ENCODE data around the gene AK5. TPM values are rescaled to one million over a fixed set of nuclear protein-coding genes. Genes with fewer than 3 reads are reported as not detected.
"Not testable (repeated sequence)": the region's sequence is repeated elsewhere in the genome, so short reads cannot be mapped to it uniquely, and the experiment has no call there.

The AK5 gene
- total RNA-seq, 4 donors from 2014 or later, result 0.13 to 0.84 (median 0.47) TPM; not detected in 1

GRCh38 chr1:77509051-77509492 lies 227.3 kb downstream of the AK5 start:
- no peak for TF ChIP-seq CTCF (IDR thresholded peaks at IDR 0.05)
- DNase-seq (ENCODE audit: low spot score) (no peak), ATAC-seq (ENCODE audit: low FRiP score) (no peak)

- no peak for DNase-seq (ENCODE audit: low spot score)
- ATAC-seq (ENCODE audit: low FRiP score), result no peak
- TF ChIP-seq CTCF (IDR thresholded peaks at IDR 0.05), result no peak
Measured at GRCh38 chr1:77509898-77510297, 228.1 kb downstream of the AK5 start.

- TF ChIP-seq CTCF (IDR thresholded peaks at IDR 0.05), result no peak
- DNase-seq (ENCODE audit: low spot score), result no peak
- no peak for ATAC-seq (ENCODE audit: low FRiP score)
Measured at GRCh38 chr1:77511440-77511840, 229.6 kb downstream of the AK5 start.

- not testable (repeated sequence) for ATAC-seq (ENCODE audit: low FRiP score); DNase-seq (ENCODE audit: low spot score)
Measured at GRCh38 chr1:77512650-77513049, 230.8 kb downstream of the AK5 start.

GRCh38 chr1:77513839-77514763 lies 232.3 kb downstream of the AK5 start:
- DNase-seq (ENCODE audit: low spot score) (no peak), ATAC-seq (ENCODE audit: low FRiP score) (no peak)
- TF ChIP-seq CTCF (IDR thresholded peaks at IDR 0.05), result no peak

- TF ChIP-seq CTCF (IDR thresholded peaks at IDR 0.05), result no peak
- DNase-seq (ENCODE audit: low spot score) (no peak), ATAC-seq (ENCODE audit: low FRiP score) (no peak)
Measured at GRCh38 chr1:77514921-77515776, 233.3 kb downstream of the AK5 start.

- no peak for TF ChIP-seq CTCF (IDR thresholded peaks at IDR 0.05)
- DNase-seq (ENCODE audit: low spot score), result no peak
- ATAC-seq (ENCODE audit: low FRiP score), result no peak
Measured at GRCh38 chr1:77516106-77516505, 234.3 kb downstream of the AK5 start.
